ENCODE data around the gene PLXNB2. TPM values are rescaled to one million over a fixed set of nuclear protein-coding genes. Genes with fewer than 3 reads are reported as not detected.

Gene PLXNB2
- total RNA-seq, 1 donor from 2014 or later = 85.7 TPM

DNA sequence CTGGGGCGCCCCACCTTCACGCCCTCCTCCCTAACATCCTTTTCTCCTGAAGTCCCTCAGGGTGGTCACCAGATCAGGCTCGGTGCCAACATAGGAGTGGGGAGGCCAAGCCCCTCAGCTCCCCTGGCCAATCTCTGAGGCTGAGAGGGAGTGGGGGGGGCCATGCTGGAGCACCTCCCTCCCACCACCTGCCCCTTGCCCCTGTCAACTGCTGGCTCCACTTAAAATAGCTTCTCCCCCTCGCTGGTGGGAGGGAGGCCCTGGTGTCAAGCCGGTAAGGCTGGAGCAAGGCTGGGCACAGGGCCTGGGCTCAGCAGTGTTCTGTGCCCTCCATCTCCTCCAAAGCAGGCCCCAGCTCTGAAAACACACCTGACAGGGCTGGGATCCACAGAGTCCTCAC, 4.9 kb downstream of the PLXNB2 start:
- intact Hi-C loops (cut with DNase I) = no loop called here
- DNase-seq (ENCODE audit: low spot score) = no peak

DNA sequence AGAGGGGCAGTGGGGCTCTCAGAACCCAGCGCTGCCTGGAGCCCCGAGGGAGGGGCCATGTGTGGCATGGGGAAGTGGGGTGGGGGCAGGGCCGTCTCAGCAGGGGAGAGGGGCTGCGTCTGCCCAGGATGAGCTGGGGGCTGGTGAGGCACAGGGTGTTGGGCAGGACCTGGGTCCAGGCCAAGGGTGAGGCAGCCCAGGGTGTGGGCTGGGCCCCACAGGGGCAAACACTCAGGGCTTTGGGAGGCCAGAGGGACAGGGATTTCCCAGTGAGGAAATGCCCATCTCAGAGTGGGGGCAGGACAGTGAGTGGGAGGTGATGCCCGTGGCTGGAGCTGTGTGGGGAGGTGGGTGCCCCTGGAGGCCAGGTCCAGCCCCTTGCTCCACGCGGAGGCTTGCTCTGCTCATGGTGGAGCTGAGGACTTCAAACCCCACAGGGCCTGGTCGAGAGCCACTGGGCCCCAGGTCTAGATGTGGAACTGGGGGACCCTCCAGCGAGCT, 5.4 kb downstream of the PLXNB2 start:
- no peak for DNase-seq (ENCODE audit: low spot score)
- intact Hi-C loops (cut with DNase I) = no loop called here

DNA sequence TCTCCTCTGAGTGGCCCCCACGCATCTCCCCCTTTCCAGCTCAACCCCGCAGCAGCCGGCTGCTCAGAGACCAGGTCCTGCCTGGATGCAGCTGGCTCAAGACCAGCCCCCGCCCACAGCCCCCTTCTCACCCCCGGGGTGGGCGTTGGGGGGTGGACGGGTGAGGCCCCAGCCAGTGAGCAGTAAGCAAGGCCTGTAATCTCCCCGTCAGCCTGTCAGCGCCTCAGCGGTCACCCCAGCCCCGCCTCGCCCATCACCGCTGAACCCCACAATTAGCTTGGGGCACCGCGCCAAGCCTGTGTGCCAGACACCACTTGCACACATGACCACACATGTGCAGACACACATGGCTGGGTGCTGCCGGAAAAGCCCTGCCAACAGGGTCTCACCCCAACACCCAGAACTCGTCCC, 5.9 kb downstream of the PLXNB2 start:
- no peak for DNase-seq (ENCODE audit: low spot score)
- intact Hi-C loops (cut with DNase I) = no loop called here

DNA sequence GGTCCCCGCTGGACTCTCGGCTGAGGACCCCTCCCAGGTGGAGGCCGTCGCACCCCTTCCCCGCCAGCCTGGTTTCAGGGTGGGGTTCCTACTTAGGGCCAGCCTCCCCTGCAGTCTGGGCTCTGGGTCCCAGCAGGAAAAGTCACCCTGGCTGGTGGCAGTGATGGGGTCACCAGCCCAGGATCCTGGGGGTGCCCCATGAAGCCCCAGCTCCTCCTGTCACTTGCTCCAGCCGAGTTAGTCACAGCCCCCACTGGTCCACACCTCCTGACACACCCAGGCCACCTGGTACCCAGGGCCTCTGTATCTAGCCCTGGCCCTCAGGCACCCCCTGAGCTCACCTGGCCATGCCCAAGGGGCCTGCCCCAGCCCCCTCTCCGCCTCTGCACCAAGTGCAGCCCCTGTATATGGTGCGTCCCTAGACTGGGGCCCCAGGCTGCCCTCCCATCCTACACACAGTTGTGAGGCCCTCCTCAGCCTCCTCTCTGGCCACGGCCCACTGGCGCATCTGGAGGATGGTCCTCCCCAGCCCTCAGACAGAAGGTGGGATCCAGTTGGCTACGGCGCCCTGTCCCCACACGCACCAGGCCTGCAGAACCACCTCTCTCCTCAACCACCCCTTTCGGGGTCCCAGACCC, 6.7 kb downstream of the PLXNB2 start:
- no peak for DNase-seq (ENCODE audit: low spot score)
- intact Hi-C loops (cut with DNase I) = no loop called here

DNA sequence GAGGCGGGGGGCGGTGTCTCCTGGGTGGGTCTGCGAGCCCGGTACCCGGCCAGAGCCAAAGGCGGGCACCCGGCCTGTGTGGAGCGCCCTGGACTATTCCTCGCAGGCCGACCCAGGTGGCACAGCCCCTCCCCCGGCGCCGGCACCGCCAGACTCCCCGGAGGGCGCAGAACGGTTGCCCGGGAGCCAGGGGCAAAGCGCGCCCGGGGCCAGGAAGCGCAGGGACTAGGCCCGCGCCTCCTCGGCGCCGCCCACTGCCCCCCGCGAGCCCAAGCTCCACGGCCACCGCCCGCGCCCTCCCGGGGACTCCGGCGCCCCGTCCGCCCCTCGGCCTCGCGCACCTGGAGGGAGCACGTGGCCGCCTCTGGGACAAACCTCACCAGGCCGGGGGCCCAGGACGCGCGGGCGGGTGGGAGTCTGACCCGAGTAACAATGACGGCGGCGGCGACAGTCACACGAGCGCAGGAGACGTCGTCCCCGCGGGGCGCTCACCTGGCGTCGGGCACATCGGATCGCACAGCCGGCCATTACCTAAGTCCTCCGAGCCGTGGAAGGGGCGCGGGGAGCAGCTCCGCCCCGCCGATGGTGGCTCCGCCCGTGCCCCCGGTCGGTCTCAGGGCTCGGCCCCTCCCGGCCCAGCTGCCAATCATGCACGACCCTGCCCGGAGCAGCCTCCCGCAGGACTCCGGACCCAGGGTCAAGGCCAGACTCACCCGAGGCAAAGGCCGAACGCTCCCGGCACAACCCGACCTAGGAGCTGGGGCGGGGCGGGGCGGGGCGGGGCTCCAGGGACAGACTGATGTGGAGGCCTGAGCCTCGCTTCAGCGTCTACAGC, 7.4 kb downstream of the PLXNB2 start:
- intact Hi-C loops (cut with DNase I) = no loop called here
- no peak for DNase-seq (ENCODE audit: low spot score)

DNA sequence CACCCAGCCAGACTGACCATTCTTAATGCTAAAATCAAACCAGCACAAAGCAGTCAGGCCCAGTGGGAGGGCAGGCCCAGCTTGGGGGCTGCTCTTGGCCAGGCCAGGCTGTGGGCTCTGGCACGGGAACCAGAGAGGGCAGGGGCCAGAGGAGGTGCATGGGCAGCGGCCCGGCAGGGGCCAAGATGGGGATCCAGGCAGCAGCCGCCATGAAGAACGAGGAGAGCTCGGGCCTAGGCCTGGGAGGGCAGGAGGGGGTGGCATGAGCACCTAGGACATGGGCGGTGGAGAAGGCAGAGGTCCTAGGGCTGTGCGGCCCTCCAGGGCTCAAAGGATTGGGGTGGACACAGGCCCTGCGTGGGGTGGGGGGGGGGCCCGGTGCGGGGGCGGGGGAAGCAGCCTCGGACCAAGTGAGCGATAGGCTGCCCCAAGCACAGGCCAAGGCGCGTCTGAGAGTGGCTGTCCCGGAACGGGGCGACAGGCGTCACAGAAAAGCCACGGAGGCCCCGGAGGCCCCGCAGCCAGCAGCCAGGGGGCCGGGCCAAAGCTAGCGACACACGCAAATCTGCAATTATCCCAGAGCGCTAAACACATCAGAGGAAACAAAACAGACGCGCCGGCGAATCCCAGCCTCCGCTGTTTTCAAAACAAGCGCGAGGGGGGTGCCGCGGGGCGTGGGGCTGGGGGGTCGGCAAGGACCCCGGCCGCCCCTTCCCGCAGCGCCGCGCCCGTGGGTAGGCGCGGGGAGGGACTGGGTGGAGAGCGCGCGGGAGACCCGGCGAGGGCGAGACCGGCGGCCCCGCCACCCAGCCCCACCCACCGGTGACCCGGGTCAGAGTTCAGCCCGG, 8.3 kb downstream of the PLXNB2 start:
- DNase-seq (ENCODE audit: low spot score) = no peak
- intact Hi-C loops (cut with DNase I) = no loop called here

DNA sequence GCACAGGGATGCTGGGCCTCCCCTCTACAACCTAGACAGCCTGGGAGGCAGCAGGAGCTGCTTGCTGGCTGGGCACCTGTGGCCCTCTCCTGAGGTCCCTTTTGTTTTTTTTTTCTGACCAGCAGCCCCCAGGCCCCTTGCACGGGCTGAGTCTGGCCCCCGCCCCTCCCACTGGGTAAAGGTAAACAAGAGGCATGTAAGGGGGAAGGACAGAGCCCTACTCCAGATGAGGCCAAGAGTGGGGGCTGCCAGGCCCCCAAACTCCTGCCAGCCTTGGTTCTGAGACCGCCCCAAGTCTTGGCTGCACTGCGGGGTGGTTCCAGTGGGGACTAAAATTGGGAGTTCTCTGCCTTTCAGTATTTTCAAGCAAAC, 9.2 kb downstream of the PLXNB2 start:
- no peak for DNase-seq (ENCODE audit: low spot score)
- intact Hi-C loops (cut with DNase I) = no loop called here

DNA sequence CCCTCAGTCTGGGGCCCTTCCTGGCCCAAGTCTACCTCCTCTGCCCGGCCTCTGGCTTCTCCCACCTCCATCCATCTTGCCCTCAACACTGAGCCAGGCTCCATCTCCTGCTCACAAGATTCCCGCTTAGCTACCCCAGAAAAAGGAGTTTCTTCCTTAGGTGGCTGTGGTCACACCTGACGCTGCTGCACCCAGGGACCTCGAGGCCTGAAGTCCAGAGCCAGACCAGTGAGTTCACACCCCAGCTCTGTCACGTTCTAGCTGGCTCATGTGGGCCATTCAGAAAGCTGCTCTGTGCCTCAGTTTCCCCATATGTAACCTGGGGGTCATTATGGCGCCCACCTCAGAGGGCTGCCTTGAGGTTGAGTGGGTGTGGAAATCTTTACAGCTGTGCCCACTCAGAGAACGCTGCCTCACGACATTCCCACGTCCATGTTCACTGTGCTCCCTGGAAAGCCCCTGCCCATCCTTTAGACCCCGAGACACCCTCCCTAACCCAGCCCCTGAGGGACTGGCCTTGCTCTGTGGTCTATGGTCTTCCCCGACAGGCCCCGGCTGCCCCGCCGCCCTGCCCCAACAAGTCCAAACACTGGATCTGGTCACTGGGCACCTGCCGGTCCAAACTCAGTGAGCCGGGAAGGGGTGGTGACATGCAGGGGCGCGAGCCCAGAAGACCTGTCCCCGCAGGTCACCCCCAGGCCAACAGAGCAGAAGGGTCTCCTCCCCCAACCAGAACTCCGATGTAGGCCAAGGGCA, 9.8 kb downstream of the PLXNB2 start:
- no peak for DNase-seq (ENCODE audit: low spot score)
- intact Hi-C loops (cut with DNase I) = no loop called here

DNA sequence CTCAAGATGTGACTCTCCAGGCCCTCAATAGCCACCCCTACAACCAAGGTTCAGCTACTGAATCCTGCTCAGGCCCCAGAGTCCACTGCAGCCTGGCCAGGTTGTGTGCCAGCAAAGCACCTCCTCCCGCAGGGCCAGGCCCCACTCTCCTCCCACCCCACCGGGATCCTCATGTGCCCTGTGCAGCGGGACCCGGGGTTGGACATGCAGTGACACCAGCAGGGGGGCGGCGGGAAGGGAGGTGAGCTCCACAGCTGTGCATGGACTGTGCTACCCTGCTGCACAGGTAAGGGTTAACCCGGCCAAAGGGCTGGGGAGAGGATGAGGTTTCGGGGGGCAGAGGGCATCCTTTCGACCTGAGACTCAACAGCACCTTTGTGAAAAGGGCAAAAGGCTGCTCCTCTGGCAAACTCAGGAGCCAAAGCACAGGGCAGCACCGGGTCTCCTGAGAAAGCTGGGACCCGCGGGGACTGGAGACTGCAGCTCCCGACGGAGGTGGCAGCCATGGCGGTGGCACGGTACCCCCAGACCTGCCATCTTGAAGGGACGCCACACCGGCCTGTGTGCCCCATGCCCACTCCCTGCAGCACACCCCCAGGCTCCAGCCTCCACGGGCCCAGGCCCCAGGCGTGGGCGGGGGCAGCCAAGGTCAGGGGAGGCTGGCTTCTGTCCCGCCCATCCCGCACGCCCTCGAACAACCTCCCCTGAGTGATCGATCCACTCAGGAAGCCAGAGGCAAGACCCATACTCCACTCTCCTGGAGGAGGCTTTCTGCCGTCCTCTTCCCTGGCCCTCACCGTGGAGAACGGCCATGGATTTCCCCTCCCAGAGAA, 10.6 kb downstream of the PLXNB2 start:
- intact Hi-C loops (cut with DNase I) = no loop called here
- DNase-seq (ENCODE audit: low spot score) = no peak

DNA sequence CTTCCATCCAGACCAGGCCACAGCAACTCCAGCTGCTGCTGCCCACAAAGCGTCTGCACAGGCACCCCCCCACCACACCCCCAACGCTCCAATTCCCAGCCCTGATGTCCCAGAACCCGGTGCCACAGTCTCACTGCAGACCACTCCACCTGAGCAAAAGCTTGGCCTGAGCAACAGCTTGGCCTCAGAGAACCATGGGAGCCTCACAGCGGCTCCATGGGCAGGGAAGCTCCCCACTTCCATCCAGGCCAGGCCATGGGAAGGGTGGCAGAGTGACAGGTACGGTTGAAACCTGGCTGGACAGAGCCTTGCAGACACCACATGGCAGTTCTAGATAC, 13.2 kb downstream of the PLXNB2 start:
- no peak for DNase-seq (ENCODE audit: low spot score)
- intact Hi-C loops (cut with DNase I) = loop anchor here (5.0 kb wide), 1 partner anchor 33 kb away; the partner anchor contains the start of gene DENND6B

DNA sequence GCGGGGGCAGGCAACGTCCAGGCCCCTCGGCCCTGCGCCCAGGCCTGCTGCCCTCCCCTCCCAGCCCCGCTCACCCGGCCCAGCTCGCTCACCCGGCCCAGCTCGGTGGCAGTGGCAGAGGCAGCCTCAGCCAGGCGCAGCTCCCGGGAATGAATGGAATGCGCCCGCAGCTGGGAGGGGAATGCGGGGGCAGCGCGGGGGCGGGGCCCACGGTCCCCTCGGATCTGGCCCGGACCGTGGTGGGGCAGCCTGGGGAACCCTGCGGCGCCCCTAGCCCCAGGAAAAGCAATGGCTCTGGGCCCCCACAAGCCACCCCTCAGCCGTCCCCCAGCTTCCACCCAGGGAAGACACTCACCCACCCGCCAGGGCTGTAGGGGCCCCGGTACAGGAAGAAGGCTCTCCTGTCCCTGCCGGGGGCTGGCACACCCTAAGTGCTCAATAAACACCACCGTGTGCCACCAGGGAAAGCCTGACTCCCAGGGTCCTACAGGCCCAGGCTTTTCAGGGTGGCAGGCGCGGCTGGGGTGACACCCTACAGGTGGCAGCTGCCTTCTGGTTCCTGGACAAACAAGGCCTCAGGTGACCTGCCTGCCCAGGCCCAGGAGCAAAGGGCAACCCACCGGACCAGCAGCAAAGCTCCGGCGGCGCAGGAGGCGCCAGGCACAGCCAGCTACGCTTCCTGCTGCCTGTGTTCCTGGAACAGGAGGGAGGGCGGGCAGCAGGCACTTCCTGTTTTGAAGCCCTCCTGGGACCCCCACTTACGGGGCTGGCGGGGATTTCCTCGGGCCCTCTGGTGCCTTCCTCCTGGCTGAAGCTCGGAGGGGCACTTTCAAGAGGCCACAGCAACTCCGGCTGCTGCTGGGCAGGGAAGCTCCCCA, 13.8 kb downstream of the PLXNB2 start:
- intact Hi-C loops (cut with DNase I) = loop anchor here (2.0 to 5.0 kb wide), 2 partner anchors 15 to 34 kb away; partner anchors contain the start of gene DENND6B

DNA sequence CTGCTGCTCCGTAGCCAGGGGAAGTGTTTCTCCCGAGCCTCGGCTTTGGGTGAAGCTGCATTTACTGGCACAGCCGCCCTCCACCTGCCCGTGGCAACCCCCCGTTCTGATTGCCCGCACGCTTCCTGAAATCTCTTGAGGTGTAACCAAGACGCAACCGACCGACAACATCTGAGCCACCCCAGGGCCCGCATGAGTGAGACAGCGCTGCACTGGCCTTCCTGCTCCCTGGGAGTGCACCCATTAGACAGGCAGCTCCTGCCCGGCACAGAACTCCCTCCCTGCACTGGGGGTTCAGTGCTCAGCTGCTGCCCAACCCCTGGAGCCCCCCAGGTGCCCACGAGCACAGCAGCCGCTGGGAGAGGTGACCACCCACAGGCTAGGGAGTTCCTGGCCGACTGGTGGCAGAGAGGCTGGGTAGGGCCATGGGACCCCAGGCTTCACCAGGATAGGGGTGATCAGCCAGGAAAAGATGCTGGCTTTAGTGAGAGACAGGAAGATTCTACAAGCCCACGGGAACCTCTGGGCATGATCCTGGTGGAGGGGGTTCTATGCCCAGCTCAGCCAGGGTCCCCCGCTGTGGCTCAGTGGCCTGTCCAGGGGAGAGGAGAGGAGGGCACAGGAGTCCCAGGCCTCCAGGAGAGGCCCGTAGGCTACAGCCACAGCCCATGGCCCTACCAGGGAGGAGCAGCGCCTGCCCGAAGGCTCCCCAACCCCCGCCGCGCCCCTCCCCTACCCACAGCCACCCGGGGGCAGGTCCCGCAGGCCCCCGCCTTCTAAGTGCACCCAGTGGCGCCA, 14.6 kb downstream of the PLXNB2 start:
- intact Hi-C loops (cut with DNase I) = loop anchor here (2.0 to 5.0 kb wide), 2 partner anchors 16 to 34 kb away; partner anchors contain the start of gene DENND6B
- no peak for DNase-seq (ENCODE audit: low spot score)

More for the DNA sequence above, 13.8 kb downstream of the PLXNB2 start:
- DNase-seq (ENCODE audit: low spot score) = peak; percentile 89

DNA sequence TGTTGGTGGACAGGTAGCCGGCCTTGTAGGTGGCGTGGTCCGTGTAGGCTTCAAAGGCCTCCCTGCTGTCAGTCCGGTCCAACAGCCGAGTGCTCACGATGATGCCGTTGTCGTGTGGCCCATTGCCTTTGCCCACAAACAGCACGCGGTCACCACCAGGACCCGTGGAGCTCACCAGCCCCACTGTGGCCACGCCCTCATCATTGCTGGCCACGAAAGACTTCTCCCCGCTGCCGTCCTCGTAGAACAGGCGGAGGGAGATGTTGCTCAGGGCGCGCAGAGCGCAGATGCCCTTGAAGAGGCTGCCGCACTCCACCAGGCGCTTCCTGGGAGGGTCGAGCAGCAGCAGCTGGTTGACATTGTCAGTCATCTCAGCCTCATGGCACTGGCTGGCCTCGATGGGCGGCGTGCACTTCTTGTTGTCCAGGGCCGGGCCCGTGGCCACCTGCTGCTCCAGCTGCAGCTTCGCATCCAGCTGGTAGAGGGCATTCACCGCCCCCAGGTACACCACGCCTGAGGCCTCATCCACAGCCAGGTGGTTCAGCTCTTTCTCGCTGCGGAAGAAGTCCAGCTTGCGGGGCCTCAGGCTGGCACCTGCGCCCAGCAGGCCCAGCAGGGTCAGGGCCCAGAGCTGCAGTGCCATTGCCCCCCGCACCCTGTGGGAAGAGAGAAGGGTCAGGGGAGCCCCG, 17.4 kb downstream of the PLXNB2 start:
- DNase-seq (ENCODE audit: low spot score) = no peak
- intact Hi-C loops (cut with DNase I) = loop anchor here (5.0 kb wide), 1 partner anchor 37 kb away; the partner anchor contains the start of gene DENND6B

DNA sequence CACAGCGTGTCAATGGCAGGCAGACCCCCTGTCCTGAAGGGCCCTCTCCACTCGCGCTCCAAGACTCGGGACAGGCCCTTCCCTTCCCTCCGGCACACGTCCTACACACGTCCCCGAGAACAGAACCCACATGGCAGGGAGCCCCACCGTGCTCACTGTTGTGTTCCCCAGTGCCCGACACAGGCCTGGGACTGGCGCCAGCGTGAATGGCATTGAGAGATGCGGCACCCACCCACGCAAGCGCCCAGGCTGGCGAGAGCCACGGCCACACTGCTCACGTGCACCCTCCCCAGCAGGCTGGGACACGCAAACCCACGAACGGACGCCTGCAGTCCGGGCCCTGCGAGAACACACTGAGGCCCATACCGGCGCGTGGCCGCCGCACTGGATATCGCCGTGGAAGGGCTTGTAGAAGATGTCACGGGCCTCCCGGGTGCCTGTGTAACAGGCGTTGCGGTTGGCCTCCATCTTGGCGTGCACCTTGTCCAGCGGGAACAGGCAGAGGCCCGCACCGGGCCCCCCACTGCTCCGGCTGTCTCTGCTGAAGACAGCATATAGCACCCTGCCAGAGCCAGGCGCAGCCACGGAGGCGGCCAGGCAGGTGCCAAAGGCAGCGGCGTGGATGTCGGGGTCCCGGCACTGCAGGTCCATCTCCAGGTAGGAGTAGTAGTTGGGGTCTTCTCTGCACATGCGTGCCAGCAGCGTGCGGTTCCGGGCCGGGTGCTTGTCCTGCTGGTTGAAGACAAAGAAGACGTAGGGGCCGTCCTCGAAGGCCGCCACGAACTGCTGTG, 18.1 kb downstream of the PLXNB2 start:
- intact Hi-C loops (cut with DNase I) = no loop called here
- DNase-seq (ENCODE audit: low spot score) = no peak

DNA sequence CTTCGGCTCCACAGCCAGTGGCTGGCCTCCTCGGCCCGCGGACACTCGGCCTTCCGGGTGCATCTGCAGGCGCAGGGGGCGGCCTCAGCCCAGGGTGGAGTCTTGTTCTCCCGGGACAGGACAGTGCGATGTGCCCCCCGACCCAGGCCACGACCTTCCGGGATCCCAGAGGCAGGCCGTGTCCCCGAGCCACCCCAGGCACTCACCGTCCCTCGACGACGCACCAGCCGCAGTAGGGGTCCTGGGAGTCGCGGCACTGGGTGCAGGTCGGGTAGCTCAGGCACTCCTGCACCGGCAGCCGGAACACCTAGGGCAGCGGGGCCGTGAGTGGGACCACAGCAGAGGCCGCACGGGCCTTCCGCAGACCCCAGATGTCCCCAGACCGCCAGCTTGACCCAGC, 19.7 kb downstream of the PLXNB2 start:
- intact Hi-C loops (cut with DNase I) = no loop called here

More for the DNA sequence above, 19.7 kb downstream of the PLXNB2 start:
- no peak for DNase-seq (ENCODE audit: low spot score)
